DOHH2 (cell line): Measurements from ENCODE around the gene CCBE1.

Source experiments
- H3F3A ChIP-seq: fragments of 200-600 bp; sonication (generic), shearing (Covaris generic); 2 replicates; pipeline ENCODE4 v1.6.0; 2016; ENCODE audit warnings: antibody characterized with exemption, mild to moderate bottlenecking; ENCODE audit not compliant: control insufficient read depth, insufficient read depth
- H3K27ac ChIP-seq: fragments of 200-600 bp; sonication (generic); 2 replicates; pipeline ENCODE4 v1.5.1; 2014; ENCODE audit warnings: low read depth, mild to moderate bottlenecking, low read length, moderate library complexity
- H3K27me3 ChIP-seq: fragments of 200-600 bp; sonication (generic); 2 replicates; pipeline ENCODE4 v1.6.1; 2014; ENCODE audit warnings: mild to moderate bottlenecking, low read length, mixed read lengths; ENCODE audit not compliant: control insufficient read depth
- H3K36me3 ChIP-seq: fragments of 200-600 bp; sonication (generic); 2 replicates; pipeline ENCODE4 v1.6.1; 2014; ENCODE audit warnings: mild to moderate bottlenecking, low read length, moderate library complexity, mixed read lengths; ENCODE audit not compliant: control insufficient read depth
- H3K4me1 ChIP-seq: fragments of 200-600 bp; sonication (generic); 2 replicates; pipeline ENCODE4 v1.6.1; 2014; ENCODE audit warnings: mild to moderate bottlenecking, low read length, mixed read lengths; ENCODE audit not compliant: control insufficient read depth
- H3K4me2 ChIP-seq: fragments of 200-600 bp; sonication (generic); 2 replicates; pipeline ENCODE4 v1.6.0; 2014; ENCODE audit warnings: mild to moderate bottlenecking, low read length, moderate library complexity
- H3K4me3 ChIP-seq: fragments of 200-600 bp; sonication (generic); 2 replicates; pipeline ENCODE4 v1.5.1; 2014; ENCODE audit warnings: mild to moderate bottlenecking, low read length, mixed read lengths
- H3K79me2 ChIP-seq: fragments of 200-600 bp; sonication (generic); 2 replicates; pipeline ENCODE4 v1.6.1; 2014; ENCODE audit warnings: mild to moderate bottlenecking, low read length, mixed read lengths; ENCODE audit not compliant: control insufficient read depth
- H3K9me2 ChIP-seq: fragments of 200-600 bp; sonication (generic); replicated peaks from 2 replicates; pipeline ENCODE4 v1.6.1; 2014; ENCODE audit warnings: mild to moderate bottlenecking, low read length, mixed read lengths; ENCODE audit not compliant: control insufficient read depth
- H3K9me3 ChIP-seq: fragments of 200-600 bp; sonication (generic); 2 replicates; pipeline ENCODE4 v1.6.1; 2014; ENCODE audit warnings: antibody characterized with exemption, low read length, mixed read lengths; ENCODE audit not compliant: control insufficient read depth, insufficient read depth
- H4K20me1 ChIP-seq: fragments of 200-600 bp; sonication (generic); 2 replicates; pipeline ENCODE4 v1.6.0; 2014; ENCODE audit warnings: low read depth, mild to moderate bottlenecking, antibody characterized with exemption, low read length, moderate library complexity; ENCODE audit not compliant: control insufficient read depth, insufficient read depth
- CTCF ChIP-seq: fragments of 200-600 bp; sonication (generic); IDR thresholded peaks from one replicate; pipeline ENCODE4 v1.5.1; 2014; ENCODE audit warnings: antibody characterized with exemption, mild to moderate bottlenecking, low read depth, low read length; ENCODE audit not compliant: poor library complexity, severe bottlenecking
- EZH2phosphoT487 ChIP-seq: fragments of 200-600 bp; sonication (generic); IDR thresholded peaks from 2 replicates; pipeline ENCODE4 v1.6.1; 2017; ENCODE audit warnings: borderline replicate concordance, mild to moderate bottlenecking, antibody characterized with exemption, low read length, moderate library complexity, mixed read lengths

The CCBE1 gene

GRCh38 chr18:59628995-59629394 is 68.2 kb downstream of the CCBE1 start:
- H3K36me3 ChIP-seq, result no peaks in the 10 kb centered on the region
- H3K4me1 ChIP-seq, result no peaks in the 10 kb centered on the region
- no peaks in the 10 kb centered on the region for H3K9me3 ChIP-seq
- no peak overlapping the region for H3K27ac ChIP-seq
- H3K79me2 ChIP-seq, result no peaks in the 10 kb centered on the region
- H3F3A ChIP-seq, result no peaks in the 10 kb centered on the region
- no peaks in the 10 kb centered on the region for H3K9me2 ChIP-seq
- H3K4me2 ChIP-seq, result no peak overlapping the region
- H3K4me3 ChIP-seq, result no peak overlapping the region
- no peak for TF ChIP-seq EZH2phosphoT487
- no peak for TF ChIP-seq CTCF
- no peaks in the 10 kb centered on the region for H4K20me1 ChIP-seq
- peaks cover 19% of the 10 kb centered on the region for H3K27me3 ChIP-seq

- TF ChIP-seq EZH2phosphoT487 (no peak), CTCF (no peak)
- H3K4me1 ChIP-seq, result no peaks in the 10 kb centered on the region
Observed at GRCh38 chr18:59627414-59627813, 69.8 kb downstream of the CCBE1 start.

GRCh38 chr18:59624369-59624765 is 72.9 kb downstream of the CCBE1 start:
- H3K36me3 ChIP-seq, result no peaks in the 10 kb centered on the region
- TF ChIP-seq CTCF, result no peak
- no peak for TF ChIP-seq EZH2phosphoT487
- no peak overlapping the region for H3K4me3 ChIP-seq
- no peaks in the 10 kb centered on the region for H3F3A ChIP-seq
- no peaks in the 10 kb centered on the region for H3K9me3 ChIP-seq
- H3K4me2 ChIP-seq, result no peak overlapping the region
- no peaks in the 10 kb centered on the region for H3K4me1 ChIP-seq
- peaks cover 6% of the 10 kb centered on the region; the same call in 1 of the 2 replicates for H3K27me3 ChIP-seq
- no peaks in the 10 kb centered on the region for H4K20me1 ChIP-seq
- no peaks in the 10 kb centered on the region for H3K9me2 ChIP-seq
- H3K79me2 ChIP-seq, result no peaks in the 10 kb centered on the region
- no peak overlapping the region for H3K27ac ChIP-seq

More at GRCh38 chr18:59627414-59627813, 69.8 kb downstream of the CCBE1 start:
- peaks cover 20% of the 10 kb centered on the region for H3K27me3 ChIP-seq
- no peaks in the 10 kb centered on the region for H3F3A ChIP-seq
- H3K9me3 ChIP-seq, result no peaks in the 10 kb centered on the region
- no peaks in the 10 kb centered on the region for H3K79me2 ChIP-seq
- H3K27ac ChIP-seq, result no peak overlapping the region
- no peak overlapping the region for H3K4me3 ChIP-seq
- no peaks in the 10 kb centered on the region for H3K9me2 ChIP-seq
- no peak overlapping the region for H3K4me2 ChIP-seq
- no peaks in the 10 kb centered on the region for H3K36me3 ChIP-seq
- no peaks in the 10 kb centered on the region for H4K20me1 ChIP-seq
